H9 (cell line): ENCODE results near the gene BCKDHA. TPM values are rescaled to one million over a fixed set of nuclear protein-coding genes. Genes with fewer than 3 reads are reported as not detected.

Experiments
- DNase-seq: peaks from one replicate; pipeline ENCODE4 v3.0.0-alpha.2; 2017
- H2AFZ ChIP-seq: one replicate; pipeline ENCODE4 v1.6.1; 2013; ENCODE audit warnings: mild to moderate bottlenecking, low read length, control low read depth, moderate library complexity
- H2AK5ac ChIP-seq: 2 replicates; pipeline ENCODE4 v1.6.1; 2013; ENCODE audit warnings: low read length, control low read depth, mixed read lengths; ENCODE audit not compliant: insufficient read length
- H2BK120ac ChIP-seq: one replicate; pipeline ENCODE4 v1.6.1; 2013; ENCODE audit warnings: low read depth, mild to moderate bottlenecking, low read length, control low read depth, inconsistent platforms; ENCODE audit not compliant: poor library complexity, severe bottlenecking
- H2BK12ac ChIP-seq: 2 replicates; pipeline ENCODE4 v1.6.1; 2013; ENCODE audit warnings: low read length, control low read depth, mixed read lengths, low read depth; ENCODE audit not compliant: insufficient read length
- H2BK15ac ChIP-seq: 2 replicates; pipeline ENCODE4 v1.6.1; 2013; ENCODE audit warnings: low read depth, low read length, control low read depth
- H2BK20ac ChIP-seq: one replicate; pipeline ENCODE4 v1.6.1; 2013; ENCODE audit warnings: low read depth, mild to moderate bottlenecking, low read length, control low read depth, inconsistent platforms; ENCODE audit not compliant: poor library complexity, severe bottlenecking
- H2BK5ac ChIP-seq: 2 replicates; pipeline ENCODE4 v1.6.1; 2013; ENCODE audit warnings: low read length, control low read depth, mixed read lengths; ENCODE audit not compliant: insufficient read length
- H3K14ac ChIP-seq: 2 replicates; pipeline ENCODE4 v1.6.1; 2013; ENCODE audit warnings: low read length, control low read depth; ENCODE audit not compliant: insufficient read depth
- H3K18ac ChIP-seq: 2 replicates; pipeline ENCODE4 v1.6.1; 2013; ENCODE audit warnings: low read depth, mild to moderate bottlenecking, mixed read lengths, low read length, control low read depth; ENCODE audit not compliant: insufficient read length
- H3K23ac ChIP-seq: 2 replicates; pipeline ENCODE4 v1.6.1; 2013; ENCODE audit warnings: low read length, control low read depth, mixed read lengths, low read depth; ENCODE audit not compliant: insufficient read length
- H3K23me2 ChIP-seq: 2 replicates; pipeline ENCODE4 v1.6.1; 2013; ENCODE audit warnings: low read depth, mild to moderate bottlenecking, mixed read lengths, low read length, control low read depth; ENCODE audit not compliant: insufficient read length, poor library complexity, severe bottlenecking
- H3K27ac ChIP-seq: 2 replicates; pipeline ENCODE4 v1.5.1; 2013; ENCODE audit warnings: low read length, control low read depth, mixed read lengths, low read depth; ENCODE audit not compliant: insufficient read length
- H3K27me3 ChIP-seq: 2 replicates; pipeline ENCODE4 v1.6.1; 2013; ENCODE audit warnings: low read length, control low read depth, inconsistent platforms; ENCODE audit not compliant: insufficient read depth
- H3K4ac ChIP-seq: 2 replicates; pipeline ENCODE4 v1.6.1; 2013; ENCODE audit warnings: low read depth, mild to moderate bottlenecking, control low read depth, inconsistent platforms, low read length, moderate library complexity
- H3K4me1 ChIP-seq: 2 replicates; pipeline ENCODE4 v1.6.1; 2013; ENCODE audit warnings: low read length, control low read depth, inconsistent platforms; ENCODE audit not compliant: insufficient read depth
- H3K4me2 ChIP-seq: 2 replicates; pipeline ENCODE4 v1.6.1; 2013; ENCODE audit warnings: low read length, control low read depth, mixed read lengths; ENCODE audit not compliant: insufficient read length, insufficient read depth
- H3K56ac ChIP-seq: 2 replicates; pipeline ENCODE4 v1.6.1; 2013; ENCODE audit warnings: low read depth, mild to moderate bottlenecking, mixed read lengths, low read length, control low read depth; ENCODE audit not compliant: insufficient read length
- H3K79me1 ChIP-seq: 2 replicates; pipeline ENCODE4 v1.6.1; 2013; ENCODE audit warnings: low read depth, mild to moderate bottlenecking, moderate library complexity, low read length, control low read depth, inconsistent platforms; ENCODE audit not compliant: insufficient read depth, poor library complexity, severe bottlenecking
- H3K79me2 ChIP-seq: 2 replicates; pipeline ENCODE4 v1.6.1; 2013; ENCODE audit warnings: low read length, control low read depth, inconsistent platforms; ENCODE audit not compliant: insufficient read depth
- H3K9ac ChIP-seq: 2 replicates; pipeline ENCODE4 v1.6.1; 2013; ENCODE audit warnings: low read length, control low read depth, mixed read lengths; ENCODE audit not compliant: insufficient read length; ENCODE audit errors: extremely low read depth
- H3K9me3 ChIP-seq: one replicate; pipeline ENCODE4 v1.6.1; 2013; ENCODE audit warnings: low read depth, low read length, inconsistent platforms; ENCODE audit not compliant: control insufficient read depth
- H3T11ph ChIP-seq: one replicate; pipeline ENCODE4 v1.6.1; 2013; ENCODE audit warnings: mild to moderate bottlenecking, low read length, control low read depth, inconsistent platforms
- H4K20me1 ChIP-seq: one replicate; pipeline ENCODE4 v1.6.1; 2013; ENCODE audit not compliant: control insufficient read depth, insufficient read length, insufficient read depth
- H4K5ac ChIP-seq: 2 replicates; pipeline ENCODE4 v1.6.1; 2013; ENCODE audit warnings: low read depth, mild to moderate bottlenecking, mixed read lengths, low read length, control low read depth; ENCODE audit not compliant: insufficient read length
- H4K8ac ChIP-seq: replicated peaks from 2 replicates; pipeline ENCODE4 v1.6.1; 2013; ENCODE audit warnings: low read length, control low read depth, mixed read lengths, low read depth; ENCODE audit not compliant: insufficient read length
- H4K91ac ChIP-seq: 2 replicates; pipeline ENCODE4 v1.6.1; 2013; ENCODE audit warnings: low read depth, mild to moderate bottlenecking, moderate library complexity, mixed read lengths, low read length, control low read depth; ENCODE audit not compliant: insufficient read length
- H3K27ac Mint-ChIP-seq, 3 experiments: 2 replicates in 2 of 3; 3 replicates in 1 of 3; pipeline ENCODE4 v1.8.0; 2020 to 2021; ENCODE audit warnings: mixed read lengths in 3 of 3, mild to moderate bottlenecking in 1 of 3, moderate library complexity in 1 of 3
- H3K27me3 Mint-ChIP-seq: 2 replicates; pipeline ENCODE4 v1.8.0; 2021; ENCODE audit warnings: low read depth, mild to moderate bottlenecking, moderate library complexity, mixed read lengths
- H3K36me3 Mint-ChIP-seq, 3 experiments: 2 replicates in 2 of 3; 3 replicates in 1 of 3; pipeline ENCODE4 v1.8.0; 2020 to 2021; ENCODE audit warnings: low read depth in 3 of 3, mixed read lengths in 3 of 3; ENCODE audit not compliant: insufficient read depth in 1 of 3
- H3K4me1 Mint-ChIP-seq, 2 experiments: 2 replicates each; pipeline ENCODE4 v1.8.0; 2020; ENCODE audit warnings: mixed read lengths in 2 of 2
- H3K4me3 Mint-ChIP-seq, 2 experiments: 2 replicates in 1 of 2; 3 replicates in 1 of 2; pipeline ENCODE4 v1.8.0; 2020 to 2021; ENCODE audit warnings: mild to moderate bottlenecking in 2 of 2, mixed read lengths in 2 of 2, moderate library complexity in 1 of 2
- H3K9me3 Mint-ChIP-seq, 2 experiments: 2 replicates in 1 of 2; 3 replicates in 1 of 2; pipeline ENCODE4 v1.8.0; 2020; ENCODE audit warnings: mild to moderate bottlenecking in 2 of 2, mixed read lengths in 2 of 2, moderate library complexity in 1 of 2
- CTCF ChIP-seq: fragments of 200-600 bp; sonication (generic); conservative IDR thresholded peaks from 3 replicates; pipeline ENCODE4 v1.8.0; 2021; ENCODE audit warnings: antibody characterized with exemption, mild to moderate bottlenecking
- WGBS: extraction: QIAGEN DNeasy Blood & Tissue Kit; methylation state at CpG from one replicate; pipeline ENCODE4 v1.1.7; 2013; ENCODE audit warnings: missing lambda C conversion rate, low lambda C conversion rate, mixed read lengths; ENCODE audit not compliant: insufficient read length; ENCODE audit errors: extremely low coverage; 5-methylcytosine and 5-hydroxymethylcytosine counted together
- total RNA-seq: library from RNA; stranded (reverse); gene quantifications from 2 replicates; pipeline ENCODE4 v1.2.1, GENCODE V29; 2021

Gene BCKDHA
- total RNA-seq, 1 experiment from 2014 or later = 21.1 TPM

- no CpG with 5 or more reads among the region's 12 CpGs for WGBS
- no peaks in the 10 kb centered on the region for H3K79me2 ChIP-seq
- no peaks in the 10 kb centered on the region for H4K20me1 ChIP-seq
- H2BK120ac ChIP-seq = no peak overlapping the region
- H4K91ac ChIP-seq = no peak overlapping the region
- H4K5ac ChIP-seq = no peak overlapping the region
- no peak overlapping the region for H3K4me2 ChIP-seq
- DNase-seq = no peak
- TF ChIP-seq CTCF = no peak
- H3K27me3 Mint-ChIP-seq = no peaks in the 10 kb centered on the region
- H3K18ac ChIP-seq = no peak overlapping the region
- peak overlapping the region in 1 of 3 experiments; percentile 22; a peak in 1 of 7 replicates for H3K27ac Mint-ChIP-seq
- H2BK5ac ChIP-seq = no peak overlapping the region
- H3K79me1 ChIP-seq = no peaks in the 10 kb centered on the region
- no peaks in the 10 kb centered on the region for H3K4me1 ChIP-seq
- no peaks in the 10 kb centered on the region for H3K27me3 ChIP-seq
- no peak overlapping the region for H2BK20ac ChIP-seq
- no peak overlapping the region for H3K56ac ChIP-seq
- no peak overlapping the region for H3K4me3 Mint-ChIP-seq
- H3K4me1 Mint-ChIP-seq = peaks cover 11% of the 10 kb centered on the region in 2 experiments
- peaks cover 2 to 55% (median 22%) of the 10 kb centered on the region in 3 experiments; a peak in 5 of 7 replicates for H3K36me3 Mint-ChIP-seq
- H2AK5ac ChIP-seq = no peak overlapping the region
- H2BK15ac ChIP-seq = no peak overlapping the region
- no peak overlapping the region for H3T11ph ChIP-seq
- no peak overlapping the region for H3K27ac ChIP-seq
- no peak overlapping the region for H3K9ac ChIP-seq
- H3K4ac ChIP-seq = no peak overlapping the region
- no peaks in the 10 kb centered on the region; a peak in 1 of 5 replicates for H3K9me3 Mint-ChIP-seq
- H3K9me3 ChIP-seq = no peaks in the 10 kb centered on the region
- H2AFZ ChIP-seq = no peak overlapping the region
- H3K23ac ChIP-seq = no peak overlapping the region
- no peak overlapping the region for H2BK12ac ChIP-seq
- H4K8ac ChIP-seq = no peak overlapping the region
- peaks cover 4% of the 10 kb centered on the region for H3K23me2 ChIP-seq
- H3K14ac ChIP-seq = no peak overlapping the region
Observed at GRCh38 chr19:41392775-41393174, 4.8 kb upstream of the BCKDHA start.
